HepG2 (cell line): ENCODE measurements around the gene LDLRAD4. TPM values are rescaled to one million over a fixed set of nuclear protein-coding genes. Genes with fewer than 3 reads are reported as not detected.

Source experiments
- AHR ChIP-seq: IDR thresholded peaks from 2 replicates; pipeline ENCODE4 v1.6.1; 2018; ENCODE audit warnings: missing genetic modification reagents, missing compliant biosample characterization
- ATF1 ChIP-seq: IDR thresholded peaks from 2 replicates; pipeline ENCODE4 v1.6.1; 2016; ENCODE audit warnings: mild to moderate bottlenecking, control low read depth
- FOXO1 ChIP-seq: sonication (generic); formaldehyde crosslinking; IDR thresholded peaks from 2 replicates; pipeline ENCODE4 v1.4.0; 2020; ENCODE audit warnings: missing genetic modification reagents
- MEIS2 ChIP-seq: sonication (generic); formaldehyde crosslinking; IDR thresholded peaks from 2 replicates; pipeline ENCODE4 v1.9.0; 2021; ENCODE audit warnings: mild to moderate bottlenecking, missing genetic modification reagents
- NR2C2 ChIP-seq: sonication (generic); formaldehyde crosslinking; IDR thresholded peaks from 2 replicates; pipeline ENCODE4 v1.4.0; 2020; ENCODE audit warnings: missing genetic modification reagents, mild to moderate bottlenecking, moderate library complexity, borderline replicate concordance
- PCBP2 ChIP-seq: fragments of 200-400 bp; formaldehyde crosslinking; optimal IDR thresholded peaks from 2 replicates; pipeline ENCODE3; 2018; ENCODE audit warnings: low read length, low read depth; ENCODE audit not compliant: poor library complexity, severe bottlenecking
- REXO4 ChIP-seq: sonication (generic); formaldehyde crosslinking; IDR thresholded peaks from 2 replicates; pipeline ENCODE4 v1.8.0; 2022; ENCODE audit warnings: missing genetic modification reagents, mild to moderate bottlenecking, borderline replicate concordance
- SALL2 ChIP-seq: sonication (generic); formaldehyde crosslinking; IDR thresholded peaks from 2 replicates; pipeline ENCODE4 v1.8.1; 2023; ENCODE audit warnings: mild to moderate bottlenecking, missing genetic modification reagents, inconsistent platforms
- TRIM24 ChIP-seq: sonication (generic); formaldehyde crosslinking; IDR thresholded peaks from 2 replicates; pipeline ENCODE4 v1.8.0; 2022; ENCODE audit warnings: mild to moderate bottlenecking, missing genetic modification reagents
- XBP1 ChIP-seq: sonication (generic); formaldehyde crosslinking; IDR thresholded peaks from 2 replicates; pipeline ENCODE4 v1.5.0; 2020; ENCODE audit warnings: missing genetic modification reagents
- YEATS4 ChIP-seq: sonication (generic); formaldehyde crosslinking; IDR thresholded peaks from 2 replicates; pipeline ENCODE4 v1.4.0; 2020; ENCODE audit warnings: missing genetic modification reagents, borderline replicate concordance
- ZFP36L1 ChIP-seq: sonication (generic); formaldehyde crosslinking; IDR thresholded peaks from 2 replicates; pipeline ENCODE4 v1.8.0; 2022; ENCODE audit warnings: mild to moderate bottlenecking, missing genetic modification reagents, moderate library complexity
- ZNF292 ChIP-seq: sonication (generic); formaldehyde crosslinking; IDR thresholded peaks from 2 replicates; pipeline ENCODE4 v1.8.1; 2022; ENCODE audit warnings: mild to moderate bottlenecking, low read depth, missing genetic modification reagents, borderline replicate concordance
- ZNF331 ChIP-seq: sonication (generic); formaldehyde crosslinking; IDR thresholded peaks from 2 replicates; pipeline ENCODE4 v1.4.0; 2020; ENCODE audit warnings: missing genetic modification reagents
- ZNF44 ChIP-seq: sonication (generic); formaldehyde crosslinking; IDR thresholded peaks from 2 replicates; pipeline ENCODE4 v1.5.1; 2020; ENCODE audit warnings: mild to moderate bottlenecking, missing genetic modification reagents
- ZNF747 ChIP-seq: sonication (generic); formaldehyde crosslinking; IDR thresholded peaks from 2 replicates; pipeline ENCODE4 v1.8.1; 2023; ENCODE audit warnings: missing genetic modification reagents, mild to moderate bottlenecking, borderline replicate concordance
- ZNF790 ChIP-seq: sonication (generic); formaldehyde crosslinking; IDR thresholded peaks from 2 replicates; pipeline ENCODE4 v1.8.0; 2022; ENCODE audit warnings: missing genetic modification reagents, mild to moderate bottlenecking, borderline replicate concordance
- polyA plus RNA-seq, 8 experiments: library from polyadenylated mRNA; depleted of rRNA in 3 of 8; stranded (reverse) in 7 of 8; unstranded in 1 of 8; fragments of >200 nt; fragmentation: Illumina TruSeq in 4 of 8; extraction: Trizol in 4 of 8; gene quantifications; 2 replicates each; pipeline versions ENCODE4 v1.2.1 to v1.2.3, GENCODE V29; 2011 to 2016; ENCODE audit warnings: low read depth in 4 of 8, missing spikeins in 1 of 8, mixed read lengths in 1 of 8; ENCODE audit not compliant: insufficient read depth in 1 of 8
- total RNA-seq, 5 experiments: library from RNA; depleted of rRNA; stranded (reverse); fragments of >200 nt; fragmentation: Illumina TruSeq; extraction: Trizol; gene quantifications; 2 replicates each; pipeline ENCODE4 v1.2.3, GENCODE V29; 2016; ENCODE audit warnings: low read depth in 1 of 5
- TF ChIP-seq, protein P1 (sequence below): conservative IDR thresholded peaks from 2 replicates; pipeline ENCODE4 v1.6.1; 2018; ENCODE audit warnings: missing genetic modification reagents
- TF ChIP-seq, protein P2 (sequence below): sonication (generic); formaldehyde crosslinking; IDR thresholded peaks from 2 replicates; pipeline ENCODE4 v1.8.0; 2023; ENCODE audit warnings: mild to moderate bottlenecking, missing genetic modification reagents
- TF ChIP-seq, protein P3 (sequence below): IDR thresholded peaks from 2 replicates; pipeline ENCODE4 v1.4.0; 2020; ENCODE audit warnings: mild to moderate bottlenecking, missing genetic modification reagents
- TF ChIP-seq, protein P4 (sequence below): sonication (generic); formaldehyde crosslinking; IDR thresholded peaks from 2 replicates; pipeline ENCODE4 v1.4.0; 2020; ENCODE audit warnings: missing genetic modification reagents, mild to moderate bottlenecking, borderline replicate concordance

The LDLRAD4 gene
- total and polyA plus RNA-seq, 2 of the 13 experiments (the other 11 are each of a cell fraction or from before 2014, with no cell fraction given) = 13.6 to 20.9 TPM

DNA sequence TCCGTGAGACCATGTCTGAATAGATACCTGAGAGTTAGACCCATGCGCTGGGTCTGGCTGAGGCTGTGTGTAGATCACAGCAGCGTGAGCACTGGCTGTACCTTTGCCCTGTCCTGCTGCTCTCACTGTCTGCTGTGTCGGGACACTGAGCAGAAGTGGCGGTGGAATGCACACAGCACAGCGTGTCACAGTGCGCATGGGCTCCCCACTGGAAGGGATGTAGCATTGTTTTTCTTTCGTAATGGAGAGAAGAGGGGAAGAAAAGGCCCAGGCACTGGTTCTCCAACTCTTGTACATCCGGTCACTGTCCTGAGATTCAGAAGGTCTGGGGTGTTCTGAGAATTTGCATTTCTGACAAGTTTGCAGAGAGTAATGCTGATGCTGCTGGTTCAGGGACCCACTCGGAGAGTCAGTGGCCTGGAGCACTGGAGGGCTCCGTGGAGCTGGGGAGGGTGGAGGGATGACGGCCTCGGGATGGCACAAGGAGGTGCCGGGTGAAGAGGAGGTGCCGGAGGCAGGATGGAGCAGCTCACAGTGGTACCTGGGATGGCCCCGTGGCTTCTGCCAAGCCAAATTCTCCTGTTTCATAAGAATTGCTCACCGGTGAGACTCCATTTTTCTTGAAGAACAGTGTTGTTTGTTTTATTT is 252.8 kb downstream of the LDLRAD4 start (continued):
- TF ChIP-seq, protein P1, sequence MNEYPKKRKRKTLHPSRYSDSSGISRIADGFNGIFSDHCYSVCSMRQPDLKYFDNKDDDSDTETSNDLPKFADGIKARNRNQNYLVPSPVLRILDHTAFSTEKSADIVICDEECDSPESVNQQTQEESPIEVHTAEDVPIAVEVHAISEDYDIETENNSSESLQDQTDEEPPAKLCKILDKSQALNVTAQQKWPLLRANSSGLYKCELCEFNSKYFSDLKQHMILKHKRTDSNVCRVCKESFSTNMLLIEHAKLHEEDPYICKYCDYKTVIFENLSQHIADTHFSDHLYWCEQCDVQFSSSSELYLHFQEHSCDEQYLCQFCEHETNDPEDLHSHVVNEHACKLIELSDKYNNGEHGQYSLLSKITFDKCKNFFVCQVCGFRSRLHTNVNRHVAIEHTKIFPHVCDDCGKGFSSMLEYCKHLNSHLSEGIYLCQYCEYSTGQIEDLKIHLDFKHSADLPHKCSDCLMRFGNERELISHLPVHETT (CRISPR knock-in tag) = no peak
- TF ChIP-seq ZNF44 = no peak
- TF ChIP-seq MEIS2 (CRISPR knock-in tag) = no peak
- no peak; the same call in 1 of the 2 replicates for TF ChIP-seq ATF1 (CRISPR knock-in tag)
- TF ChIP-seq ZFP36L1 (CRISPR knock-in tag) = no peak
- no peak for TF ChIP-seq ZNF790 (CRISPR knock-in tag)
- no peak for TF ChIP-seq TRIM24 (CRISPR knock-in tag)
- TF ChIP-seq, protein P2, sequence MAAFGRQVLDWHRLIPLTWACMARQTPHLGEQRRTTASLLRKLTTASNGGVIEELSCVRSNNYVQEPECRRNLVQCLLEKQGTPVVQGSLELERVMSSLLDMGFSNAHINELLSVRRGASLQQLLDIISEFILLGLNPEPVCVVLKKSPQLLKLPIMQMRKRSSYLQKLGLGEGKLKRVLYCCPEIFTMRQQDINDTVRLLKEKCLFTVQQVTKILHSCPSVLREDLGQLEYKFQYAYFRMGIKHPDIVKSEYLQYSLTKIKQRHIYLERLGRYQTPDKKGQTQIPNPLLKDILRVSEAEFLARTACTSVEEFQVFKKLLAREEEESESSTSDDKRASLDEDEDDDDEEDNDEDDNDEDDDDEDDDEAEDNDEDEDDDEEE (CRISPR knock-in tag) = no peak
- TF ChIP-seq YEATS4 (CRISPR knock-in tag) = no peak
- no peak for TF ChIP-seq SALL2 (CRISPR knock-in tag)
- TF ChIP-seq, protein P3, sequence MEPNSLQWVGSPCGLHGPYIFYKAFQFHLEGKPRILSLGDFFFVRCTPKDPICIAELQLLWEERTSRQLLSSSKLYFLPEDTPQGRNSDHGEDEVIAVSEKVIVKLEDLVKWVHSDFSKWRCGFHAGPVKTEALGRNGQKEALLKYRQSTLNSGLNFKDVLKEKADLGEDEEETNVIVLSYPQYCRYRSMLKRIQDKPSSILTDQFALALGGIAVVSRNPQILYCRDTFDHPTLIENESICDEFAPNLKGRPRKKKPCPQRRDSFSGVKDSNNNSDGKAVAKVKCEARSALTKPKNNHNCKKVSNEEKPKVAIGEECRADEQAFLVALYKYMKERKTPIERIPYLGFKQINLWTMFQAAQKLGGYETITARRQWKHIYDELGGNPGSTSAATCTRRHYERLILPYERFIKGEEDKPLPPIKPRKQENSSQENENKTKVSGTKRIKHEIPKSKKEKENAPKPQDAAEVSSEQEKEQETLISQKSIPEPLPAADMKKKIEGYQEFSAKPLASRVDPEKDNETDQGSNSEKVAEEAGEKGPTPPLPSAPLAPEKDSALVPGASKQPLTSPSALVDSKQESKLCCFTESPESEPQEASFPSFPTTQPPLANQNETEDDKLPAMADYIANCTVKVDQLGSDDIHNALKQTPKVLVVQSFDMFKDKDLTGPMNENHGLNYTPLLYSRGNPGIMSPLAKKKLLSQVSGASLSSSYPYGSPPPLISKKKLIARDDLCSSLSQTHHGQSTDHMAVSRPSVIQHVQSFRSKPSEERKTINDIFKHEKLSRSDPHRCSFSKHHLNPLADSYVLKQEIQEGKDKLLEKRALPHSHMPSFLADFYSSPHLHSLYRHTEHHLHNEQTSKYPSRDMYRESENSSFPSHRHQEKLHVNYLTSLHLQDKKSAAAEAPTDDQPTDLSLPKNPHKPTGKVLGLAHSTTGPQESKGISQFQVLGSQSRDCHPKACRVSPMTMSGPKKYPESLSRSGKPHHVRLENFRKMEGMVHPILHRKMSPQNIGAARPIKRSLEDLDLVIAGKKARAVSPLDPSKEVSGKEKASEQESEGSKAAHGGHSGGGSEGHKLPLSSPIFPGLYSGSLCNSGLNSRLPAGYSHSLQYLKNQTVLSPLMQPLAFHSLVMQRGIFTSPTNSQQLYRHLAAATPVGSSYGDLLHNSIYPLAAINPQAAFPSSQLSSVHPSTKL (CRISPR knock-in tag) = peak; percentile 29; the same call in 1 of the 2 replicates
- TF ChIP-seq ZNF292 = peak; percentile 72; the same call in 1 of the 2 replicates
- peak; percentile 32; the same call in 1 of the 2 replicates for TF ChIP-seq ZNF331 (CRISPR knock-in tag)
- no peak for TF ChIP-seq ZNF747 (CRISPR knock-in tag)
- TF ChIP-seq XBP1 = no peak
- TF ChIP-seq, protein P4, sequence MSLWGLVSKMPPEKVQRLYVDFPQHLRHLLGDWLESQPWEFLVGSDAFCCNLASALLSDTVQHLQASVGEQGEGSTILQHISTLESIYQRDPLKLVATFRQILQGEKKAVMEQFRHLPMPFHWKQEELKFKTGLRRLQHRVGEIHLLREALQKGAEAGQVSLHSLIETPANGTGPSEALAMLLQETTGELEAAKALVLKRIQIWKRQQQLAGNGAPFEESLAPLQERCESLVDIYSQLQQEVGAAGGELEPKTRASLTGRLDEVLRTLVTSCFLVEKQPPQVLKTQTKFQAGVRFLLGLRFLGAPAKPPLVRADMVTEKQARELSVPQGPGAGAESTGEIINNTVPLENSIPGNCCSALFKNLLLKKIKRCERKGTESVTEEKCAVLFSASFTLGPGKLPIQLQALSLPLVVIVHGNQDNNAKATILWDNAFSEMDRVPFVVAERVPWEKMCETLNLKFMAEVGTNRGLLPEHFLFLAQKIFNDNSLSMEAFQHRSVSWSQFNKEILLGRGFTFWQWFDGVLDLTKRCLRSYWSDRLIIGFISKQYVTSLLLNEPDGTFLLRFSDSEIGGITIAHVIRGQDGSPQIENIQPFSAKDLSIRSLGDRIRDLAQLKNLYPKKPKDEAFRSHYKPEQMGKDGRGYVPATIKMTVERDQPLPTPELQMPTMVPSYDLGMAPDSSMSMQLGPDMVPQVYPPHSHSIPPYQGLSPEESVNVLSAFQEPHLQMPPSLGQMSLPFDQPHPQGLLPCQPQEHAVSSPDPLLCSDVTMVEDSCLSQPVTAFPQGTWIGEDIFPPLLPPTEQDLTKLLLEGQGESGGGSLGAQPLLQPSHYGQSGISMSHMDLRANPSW (CRISPR knock-in tag) = no peak
- no peak for TF ChIP-seq NR2C2
- no peak for TF ChIP-seq PCBP2
- TF ChIP-seq REXO4 = no peak
- TF ChIP-seq FOXO1 = 0 out of 2 replicates have a peak, but pooled peaks have one; percentile 10
- TF ChIP-seq AHR (CRISPR knock-in tag) = no peak
